ENCODE data around the gene CMBL.

- TF ChIP-seq CTCF (IDR thresholded peaks at IDR 0.05) (no peak), POLR2AphosphoS5 (IDR thresholded peaks at IDR 0.05; ENCODE audit: low read depth, low read length) (no peak)
Measured at GRCh38 chr5:10264604-10265003, 43.1 kb downstream of the CMBL start.
